Measurements from ENCODE around the gene CFAP300.

The CFAP300 gene

DNA sequence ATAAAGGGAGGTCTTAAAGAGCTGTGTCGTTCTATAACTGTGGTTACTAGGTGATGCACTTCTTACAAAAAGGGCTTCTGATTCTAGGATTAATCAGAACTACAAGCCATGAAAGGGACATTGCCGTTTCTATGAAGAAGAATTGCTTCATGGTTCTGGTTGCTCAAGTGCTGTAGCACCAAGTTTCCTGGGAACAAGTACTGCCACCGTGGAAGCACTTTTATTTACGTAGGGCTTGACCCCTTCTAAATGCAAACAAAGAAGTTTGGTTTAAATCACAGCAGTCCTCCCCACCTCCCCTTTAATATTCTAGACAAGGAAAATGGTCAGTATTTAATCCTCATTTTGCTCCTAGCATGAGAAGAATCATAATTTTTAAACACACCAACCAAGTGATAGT lies 72.8 kb downstream of the CFAP300 start:
- Mint-ChIP-seq H3K27me3 (ENCODE audit: low read depth) (no peaks in the 10 kb centered on the region), H3K27ac (peak overlapping the region; percentile 9 to 85 (median 47)), H3K4me3 (no peak overlapping the region), H3K9me3 (peaks cover 15% of the 10 kb centered on the region), H3K4me1 (peaks cover 51% of the 10 kb centered on the region), H3K36me3 (ENCODE audit: low read depth) (peaks cover 68% of the 10 kb centered on the region)
- TF ChIP-seq, protein P1, sequence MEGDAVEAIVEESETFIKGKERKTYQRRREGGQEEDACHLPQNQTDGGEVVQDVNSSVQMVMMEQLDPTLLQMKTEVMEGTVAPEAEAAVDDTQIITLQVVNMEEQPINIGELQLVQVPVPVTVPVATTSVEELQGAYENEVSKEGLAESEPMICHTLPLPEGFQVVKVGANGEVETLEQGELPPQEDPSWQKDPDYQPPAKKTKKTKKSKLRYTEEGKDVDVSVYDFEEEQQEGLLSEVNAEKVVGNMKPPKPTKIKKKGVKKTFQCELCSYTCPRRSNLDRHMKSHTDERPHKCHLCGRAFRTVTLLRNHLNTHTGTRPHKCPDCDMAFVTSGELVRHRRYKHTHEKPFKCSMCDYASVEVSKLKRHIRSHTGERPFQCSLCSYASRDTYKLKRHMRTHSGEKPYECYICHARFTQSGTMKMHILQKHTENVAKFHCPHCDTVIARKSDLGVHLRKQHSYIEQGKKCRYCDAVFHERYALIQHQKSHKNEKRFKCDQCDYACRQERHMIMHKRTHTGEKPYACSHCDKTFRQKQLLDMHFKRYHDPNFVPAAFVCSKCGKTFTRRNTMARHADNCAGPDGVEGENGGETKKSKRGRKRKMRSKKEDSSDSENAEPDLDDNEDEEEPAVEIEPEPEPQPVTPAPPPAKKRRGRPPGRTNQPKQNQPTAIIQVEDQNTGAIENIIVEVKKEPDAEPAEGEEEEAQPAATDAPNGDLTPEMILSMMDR (IDR thresholded peaks at IDR 0.05; ENCODE audit: unreplicated experiment in 3 of 3), result no peak

DNA sequence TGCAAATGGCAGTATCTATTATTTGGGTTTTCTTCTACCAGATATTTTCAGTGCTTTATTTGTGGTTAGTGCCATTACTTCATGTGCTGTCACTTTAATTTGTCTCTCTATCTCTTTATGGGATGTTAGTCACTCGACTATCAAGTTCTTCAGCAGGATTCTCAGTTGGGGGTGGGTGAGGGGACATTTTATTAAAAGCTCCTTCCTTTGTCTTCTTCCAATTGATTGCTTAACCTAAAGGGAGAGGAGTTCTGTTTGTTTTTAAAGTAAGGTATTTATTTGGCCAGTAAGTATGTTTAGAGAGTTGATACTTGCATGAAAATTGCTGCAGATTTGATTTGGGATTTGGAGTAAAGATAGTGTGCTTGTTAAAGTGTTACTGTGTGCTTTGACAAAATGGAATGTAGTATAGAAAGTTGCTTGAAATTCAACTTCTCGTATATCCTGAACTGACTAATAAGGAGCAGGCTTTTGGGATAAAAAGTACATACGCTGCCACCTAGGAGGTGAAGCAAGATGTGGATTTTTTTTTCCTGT lies 73.3 kb downstream of the CFAP300 start:
- Mint-ChIP-seq H3K4me1 (peaks cover 46% of the 10 kb centered on the region), H3K4me3 (peak overlapping the region in 1 of 3 experiments; percentile 5), H3K9me3 (peaks cover 15% of the 10 kb centered on the region), H3K27ac (peak overlapping the region; percentile 9 to 85 (median 47)), H3K27me3 (ENCODE audit: low read depth) (no peaks in the 10 kb centered on the region), H3K36me3 (ENCODE audit: low read depth) (peaks cover 68% of the 10 kb centered on the region)
- TF ChIP-seq, protein P1 (IDR thresholded peaks at IDR 0.05; ENCODE audit: unreplicated experiment in 3 of 3), result no peak

DNA sequence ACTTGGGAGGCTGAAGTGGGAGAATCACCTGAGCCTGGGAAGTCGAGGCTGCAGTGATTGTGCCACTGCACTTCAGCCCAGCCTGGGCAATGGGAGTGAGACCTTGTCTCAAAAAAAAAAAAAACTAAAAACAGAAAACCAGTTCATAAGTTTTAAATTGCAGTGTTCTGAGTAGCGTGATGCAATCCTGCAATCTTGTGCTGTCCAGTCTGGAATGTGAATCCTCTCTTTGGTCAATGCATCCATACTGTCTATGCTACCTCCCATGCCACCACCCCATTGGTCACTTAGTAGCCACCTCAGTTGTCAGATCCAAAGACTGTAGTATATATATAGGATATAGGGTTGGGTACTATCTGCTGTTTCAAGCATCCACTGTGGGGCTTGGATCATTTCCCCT lies 74.1 kb downstream of the CFAP300 start:
- H3K27ac Mint-ChIP-seq, result no peak overlapping the region
- peaks cover 38% of the 10 kb centered on the region for H3K4me1 Mint-ChIP-seq
- TF ChIP-seq, protein P1 (IDR thresholded peaks at IDR 0.05; ENCODE audit: unreplicated experiment in 3 of 3), result no peak
- H3K4me3 Mint-ChIP-seq, result no peak overlapping the region
- H3K36me3 Mint-ChIP-seq (ENCODE audit: low read depth), result peaks cover 71% of the 10 kb centered on the region
- H3K27me3 Mint-ChIP-seq (ENCODE audit: low read depth), result no peaks in the 10 kb centered on the region
- H3K9me3 Mint-ChIP-seq, result peaks cover 20% of the 10 kb centered on the region
